Brain microvascular endothelial cell (primary cell): ENCODE measurements around the gene BICDL2.

Experiments
- DNase-seq: peaks from one replicate; pipeline ENCODE4 v3.0.0-alpha.2; 2020
- H3K27ac ChIP-seq: fragments of 250-450 bp; sonication (Bioruptor Pico); 2 replicates; pipeline ENCODE4 v1.5.1; 2020; ENCODE audit warnings: mild to moderate bottlenecking, moderate library complexity
- H3K27me3 ChIP-seq: fragments of 250-450 bp; sonication (Bioruptor Pico); replicated peaks from 2 replicates; pipeline ENCODE4 v1.5.1; 2020; ENCODE audit warnings: mild to moderate bottlenecking
- H3K36me3 ChIP-seq: fragments of 250-450 bp; sonication (Bioruptor Pico); replicated peaks from 2 replicates; pipeline ENCODE4 v1.5.1; 2020; ENCODE audit warnings: mild to moderate bottlenecking
- H3K4me3 ChIP-seq: 2 replicates; pipeline ENCODE4 v1.5.1; 2011; ENCODE audit warnings: low read depth, mild to moderate bottlenecking, control low read depth, low read length, moderate library complexity
- CTCF ChIP-seq: IDR thresholded peaks from 2 replicates; pipeline ENCODE4 v1.5.1; 2011; ENCODE audit warnings: low read depth, mild to moderate bottlenecking, moderate library complexity, low read length, control low read depth, inconsistent platforms; ENCODE audit errors: missing control alignments
- in situ Hi-C: cut with HindIII; loops from 2 replicates; pipeline ENCODE4 v1.10.0; 2017; ENCODE audit warnings: low sequenced_read_pairs, low pct_ligation_motif_present

Gene BICDL2

DNA sequence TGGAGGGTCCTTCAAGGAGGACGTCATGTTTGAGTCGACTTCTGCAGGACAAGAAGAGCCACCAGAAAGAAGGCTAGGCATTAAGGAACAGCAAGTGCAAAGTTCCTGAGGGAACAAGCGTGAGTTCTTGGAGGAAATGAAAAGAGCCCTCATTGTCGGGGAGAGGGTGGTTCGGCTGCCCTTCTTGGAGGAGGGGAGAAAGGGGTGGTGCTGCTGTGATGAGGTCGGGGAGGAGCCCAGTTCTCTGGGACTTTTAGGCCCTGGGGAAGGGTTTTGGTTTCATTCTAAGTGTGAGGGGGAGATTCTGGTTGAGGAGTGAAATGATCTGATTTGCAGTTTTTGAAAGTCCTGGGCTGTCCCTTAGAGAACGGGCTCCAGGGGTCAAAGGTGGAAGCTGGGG, 4.1 kb downstream of the BICDL2 start:
- no peak for TF ChIP-seq CTCF
- H3K36me3 ChIP-seq = no peaks in the 10 kb centered on the region
- H3K4me3 ChIP-seq = no peak overlapping the region
- H3K27ac ChIP-seq = no peak overlapping the region
- peaks cover 66% of the 10 kb centered on the region for H3K27me3 ChIP-seq
- in situ Hi-C loops = no loop called here
- no peak for DNase-seq

DNA sequence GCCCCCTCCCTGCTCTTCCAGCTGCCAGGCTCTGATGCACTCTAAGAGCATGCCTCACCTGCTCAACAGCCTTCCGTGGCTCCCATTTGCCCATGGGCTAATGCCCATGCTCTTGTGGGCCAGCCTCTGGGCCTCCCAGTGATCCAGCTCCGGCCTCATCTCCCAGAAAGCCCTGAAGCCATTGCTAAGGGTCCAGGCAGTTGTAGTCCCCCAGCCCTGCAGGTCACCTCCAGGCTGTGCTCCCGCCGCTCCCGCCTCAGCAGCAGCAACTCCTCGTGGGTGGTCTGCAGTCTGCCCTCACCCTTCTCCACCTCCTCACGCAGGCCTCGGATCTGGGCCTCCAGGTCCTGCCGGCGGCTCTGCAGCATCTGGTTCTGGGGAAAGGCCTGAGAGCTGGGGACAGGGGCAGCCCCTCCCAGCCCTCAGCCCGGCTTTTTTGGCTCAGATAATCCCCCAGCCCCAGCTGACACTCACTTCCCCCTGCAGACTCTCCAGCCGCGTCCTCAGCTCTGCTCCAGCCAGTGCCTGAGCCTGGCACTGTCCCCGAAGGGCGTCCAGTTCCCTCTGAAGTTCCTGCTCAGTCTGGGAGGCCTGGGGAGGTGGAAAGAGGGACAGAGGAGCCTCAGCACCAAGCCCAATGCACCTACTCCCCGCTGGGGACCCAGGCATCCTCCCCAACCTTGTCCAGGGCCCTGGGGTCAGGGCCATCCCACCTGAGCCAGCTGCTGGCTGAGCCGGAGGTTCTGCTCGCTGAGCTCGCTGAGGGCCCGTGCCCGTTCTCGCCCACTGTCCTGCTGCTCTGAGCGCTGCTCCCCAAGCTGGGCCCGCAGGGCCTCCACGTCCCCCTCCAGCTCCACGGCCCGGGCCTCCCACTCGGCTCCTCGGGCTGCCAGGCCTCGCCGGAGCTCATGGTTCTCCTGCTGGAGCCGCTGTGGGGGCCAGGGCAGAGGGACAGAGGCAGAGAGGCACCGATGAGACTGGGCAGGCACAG, 6.2 kb downstream of the BICDL2 start:
- no peak overlapping the region for H3K27ac ChIP-seq
- peaks cover 47% of the 10 kb centered on the region for H3K27me3 ChIP-seq
- in situ Hi-C loops = no loop called here
- H3K4me3 ChIP-seq = no peak overlapping the region
- peaks cover 7% of the 10 kb centered on the region for H3K36me3 ChIP-seq
- DNase-seq = no peak
- TF ChIP-seq CTCF = no peak

DNA sequence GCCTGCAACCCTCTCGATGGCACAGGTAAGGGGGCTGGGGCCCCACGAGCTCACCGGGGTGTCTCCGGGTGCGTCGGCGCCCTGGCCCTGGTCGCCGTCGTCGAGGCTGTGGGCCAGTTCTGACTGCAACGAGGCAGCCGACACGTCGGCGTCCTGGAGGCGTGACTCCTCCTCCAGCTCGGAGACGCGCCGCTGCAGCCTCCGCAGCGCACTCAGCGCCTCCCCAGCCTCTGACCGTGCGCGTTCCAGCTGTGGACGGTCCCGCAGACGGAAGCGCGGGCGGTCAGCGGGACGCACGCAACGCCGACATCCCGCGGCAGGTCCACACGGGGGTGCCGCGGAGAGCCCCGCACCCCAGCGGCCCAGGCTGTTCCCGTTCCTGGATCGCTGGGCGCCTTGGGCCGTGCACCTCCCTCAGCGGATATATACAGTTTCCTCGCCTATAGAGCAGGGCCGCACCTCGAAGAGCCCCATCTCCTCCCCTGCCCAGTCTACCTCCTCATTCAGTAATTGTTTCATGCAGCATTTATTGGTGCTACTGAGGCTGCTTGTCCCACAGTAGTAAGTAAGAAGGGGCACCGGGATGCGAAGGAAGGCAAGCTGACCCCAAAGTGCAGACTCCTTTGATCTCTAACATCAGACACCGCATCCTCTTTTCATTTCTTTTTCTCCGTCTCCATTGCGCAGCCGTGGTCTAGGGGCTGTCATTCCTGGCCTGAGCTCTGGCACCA, 7.1 kb downstream of the BICDL2 start:
- Histone ChIP-seq H3K4me3 (no peak overlapping the region), H3K36me3 (peaks cover 7% of the 10 kb centered on the region), H3K27ac (no peak overlapping the region), H3K27me3 (peaks cover 41% of the 10 kb centered on the region)
- no peak for DNase-seq
- TF ChIP-seq CTCF = no peak
- in situ Hi-C loops = no loop called here

DNA sequence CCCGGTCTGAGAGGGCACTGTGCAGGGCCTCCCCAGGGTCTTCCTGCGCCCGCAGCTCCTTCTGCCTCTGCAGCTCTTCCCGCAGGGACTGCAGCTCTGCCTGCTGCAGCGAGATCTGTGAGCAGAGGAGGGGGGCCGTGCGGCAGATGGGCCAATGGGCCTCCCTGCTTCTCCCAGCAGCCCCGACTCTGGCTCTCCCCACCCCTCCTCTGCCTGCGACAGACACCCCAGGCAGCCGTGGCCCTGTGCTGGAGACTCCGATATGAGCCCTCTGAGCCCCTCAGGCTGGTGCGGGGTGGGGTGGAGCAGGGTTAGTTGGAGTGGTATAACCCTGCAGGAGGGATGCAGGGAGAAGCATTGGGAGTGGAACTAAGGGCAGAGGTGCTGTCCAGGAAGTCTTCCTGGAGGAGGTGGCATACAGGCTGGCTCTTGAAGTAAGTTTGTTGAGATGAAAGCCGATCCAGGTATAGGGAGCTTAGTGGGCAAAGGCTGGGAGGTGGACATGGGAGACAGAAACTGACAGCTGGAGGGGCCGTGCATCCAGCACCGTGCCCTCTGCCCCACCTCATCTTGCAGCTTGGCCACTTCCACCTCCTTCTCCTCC, 7.9 kb downstream of the BICDL2 start:
- Histone ChIP-seq H3K27ac (no peak overlapping the region), H3K4me3 (no peak overlapping the region), H3K36me3 (peaks cover 7% of the 10 kb centered on the region), H3K27me3 (peaks cover 35% of the 10 kb centered on the region)
- DNase-seq = no peak
- no peak for TF ChIP-seq CTCF
- in situ Hi-C loops = no loop called here

- in situ Hi-C loops = no loop called here
- peaks cover 7% of the 10 kb centered on the region for H3K36me3 ChIP-seq
- peak; percentile 45 for DNase-seq
- no peak overlapping the region for H3K4me3 ChIP-seq
- no peak overlapping the region for H3K27ac ChIP-seq
- peaks cover 29% of the 10 kb centered on the region for H3K27me3 ChIP-seq
- TF ChIP-seq CTCF = peak; percentile 80
Observed at GRCh38 chr16:3027983-3028715, 8.6 kb downstream of the BICDL2 start.
